Measurements from ENCODE around the gene RAPGEF3. TPM values are rescaled to one million over a fixed set of nuclear protein-coding genes. Genes with fewer than 3 reads are reported as not detected.

Gene RAPGEF3, protein sequence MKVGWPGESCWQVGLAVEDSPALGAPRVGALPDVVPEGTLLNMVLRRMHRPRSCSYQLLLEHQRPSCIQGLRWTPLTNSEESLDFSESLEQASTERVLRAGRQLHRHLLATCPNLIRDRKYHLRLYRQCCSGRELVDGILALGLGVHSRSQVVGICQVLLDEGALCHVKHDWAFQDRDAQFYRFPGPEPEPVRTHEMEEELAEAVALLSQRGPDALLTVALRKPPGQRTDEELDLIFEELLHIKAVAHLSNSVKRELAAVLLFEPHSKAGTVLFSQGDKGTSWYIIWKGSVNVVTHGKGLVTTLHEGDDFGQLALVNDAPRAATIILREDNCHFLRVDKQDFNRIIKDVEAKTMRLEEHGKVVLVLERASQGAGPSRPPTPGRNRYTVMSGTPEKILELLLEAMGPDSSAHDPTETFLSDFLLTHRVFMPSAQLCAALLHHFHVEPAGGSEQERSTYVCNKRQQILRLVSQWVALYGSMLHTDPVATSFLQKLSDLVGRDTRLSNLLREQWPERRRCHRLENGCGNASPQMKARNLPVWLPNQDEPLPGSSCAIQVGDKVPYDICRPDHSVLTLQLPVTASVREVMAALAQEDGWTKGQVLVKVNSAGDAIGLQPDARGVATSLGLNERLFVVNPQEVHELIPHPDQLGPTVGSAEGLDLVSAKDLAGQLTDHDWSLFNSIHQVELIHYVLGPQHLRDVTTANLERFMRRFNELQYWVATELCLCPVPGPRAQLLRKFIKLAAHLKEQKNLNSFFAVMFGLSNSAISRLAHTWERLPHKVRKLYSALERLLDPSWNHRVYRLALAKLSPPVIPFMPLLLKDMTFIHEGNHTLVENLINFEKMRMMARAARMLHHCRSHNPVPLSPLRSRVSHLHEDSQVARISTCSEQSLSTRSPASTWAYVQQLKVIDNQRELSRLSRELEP
- total RNA-seq: 1.5 and 7.4 TPM in 2 replicates

DNA sequence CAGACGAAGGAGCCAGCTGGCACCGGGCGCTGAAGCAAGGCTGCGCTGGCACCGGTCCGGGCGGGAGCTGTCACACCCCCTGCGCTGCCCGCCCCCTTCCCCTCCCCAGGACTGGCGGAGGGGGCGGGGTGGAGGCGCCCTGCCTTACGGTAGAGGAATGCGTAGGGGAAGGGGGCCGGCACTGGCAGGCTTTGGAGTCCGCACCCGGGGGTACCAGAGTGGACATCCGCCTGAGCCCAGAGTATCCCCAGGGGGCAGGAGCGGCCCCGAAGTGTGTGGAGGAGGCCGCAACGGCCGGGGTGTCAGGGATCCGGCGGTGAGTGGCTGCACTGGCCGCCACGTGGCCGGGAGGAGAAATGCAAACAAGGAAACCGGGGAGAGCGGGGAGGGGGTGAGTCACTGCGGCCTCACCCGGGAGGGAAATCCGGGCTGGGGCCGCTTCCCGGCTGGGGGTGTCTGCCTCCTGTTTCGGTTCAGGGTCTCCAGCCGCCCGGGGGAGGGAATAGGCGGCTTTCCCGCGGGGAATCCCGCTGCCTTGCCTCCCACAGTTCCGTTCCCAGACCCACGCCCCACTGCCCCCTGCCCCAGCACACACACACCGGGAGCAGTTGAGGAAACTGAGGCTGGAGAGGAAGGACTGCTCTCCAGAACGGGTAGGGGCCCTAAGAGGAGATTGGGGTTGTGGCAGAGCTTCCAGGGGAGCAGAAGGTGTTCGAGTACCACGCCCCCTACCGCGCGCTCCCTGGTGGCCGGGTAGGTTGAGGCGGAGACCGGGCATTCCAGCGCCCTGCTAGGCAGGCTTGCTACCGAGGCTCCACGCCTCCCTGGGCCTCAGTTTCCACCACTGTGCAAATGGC, at the start of gene RAPGEF3:
Gene RAPGEF3, minus strand, starts transcription at position 47 of the 857 bp plus-strand sequence. CDS start 324 bp downstream, outside the sequence.

DNA sequence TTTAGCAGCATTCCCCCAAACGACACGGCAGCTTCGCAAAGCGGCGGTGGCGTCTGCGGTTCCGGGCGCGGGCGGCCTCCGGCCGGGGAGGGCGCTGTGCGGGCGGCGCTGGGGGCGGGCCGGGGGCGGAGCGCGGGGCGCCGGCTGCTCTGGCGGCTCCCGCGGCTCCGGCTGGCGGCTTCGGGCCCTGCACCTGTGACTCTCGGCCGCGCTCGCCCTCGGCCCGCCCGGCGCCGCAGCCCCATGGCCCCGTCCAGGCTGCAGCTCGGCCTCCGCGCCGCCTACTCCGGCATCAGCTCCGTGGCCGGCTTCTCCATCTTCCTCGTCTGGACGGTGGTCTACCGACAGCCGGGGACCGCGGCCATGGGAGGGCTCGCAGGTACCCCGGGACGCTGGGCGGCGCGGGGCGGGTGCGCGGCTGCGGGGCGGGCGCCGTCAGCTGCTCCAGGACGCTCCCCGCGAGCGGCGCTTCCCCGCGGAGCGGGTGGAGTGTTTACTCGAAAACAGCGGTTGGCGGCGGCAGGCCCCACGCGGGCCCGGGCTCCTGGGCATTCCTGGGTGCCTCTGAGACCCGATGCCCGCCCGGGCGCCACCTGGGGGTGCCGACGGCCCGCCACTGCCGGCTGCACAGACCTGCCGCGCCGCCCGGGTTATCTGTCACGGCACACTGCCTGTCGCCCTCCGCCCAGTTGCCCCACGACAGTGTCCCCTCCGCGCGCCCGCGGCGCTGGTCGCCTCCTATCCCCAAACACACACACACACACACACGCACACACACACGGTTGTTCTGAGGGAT, 14.6 kb upstream of the RAPGEF3 start, which contains the start of gene SLC48A1:
Gene SLC48A1, plus strand, starts transcription at position 177 of the 796 bp plus-strand sequence. Its CDS starts 67 bp downstream, at position 244.

DNA sequence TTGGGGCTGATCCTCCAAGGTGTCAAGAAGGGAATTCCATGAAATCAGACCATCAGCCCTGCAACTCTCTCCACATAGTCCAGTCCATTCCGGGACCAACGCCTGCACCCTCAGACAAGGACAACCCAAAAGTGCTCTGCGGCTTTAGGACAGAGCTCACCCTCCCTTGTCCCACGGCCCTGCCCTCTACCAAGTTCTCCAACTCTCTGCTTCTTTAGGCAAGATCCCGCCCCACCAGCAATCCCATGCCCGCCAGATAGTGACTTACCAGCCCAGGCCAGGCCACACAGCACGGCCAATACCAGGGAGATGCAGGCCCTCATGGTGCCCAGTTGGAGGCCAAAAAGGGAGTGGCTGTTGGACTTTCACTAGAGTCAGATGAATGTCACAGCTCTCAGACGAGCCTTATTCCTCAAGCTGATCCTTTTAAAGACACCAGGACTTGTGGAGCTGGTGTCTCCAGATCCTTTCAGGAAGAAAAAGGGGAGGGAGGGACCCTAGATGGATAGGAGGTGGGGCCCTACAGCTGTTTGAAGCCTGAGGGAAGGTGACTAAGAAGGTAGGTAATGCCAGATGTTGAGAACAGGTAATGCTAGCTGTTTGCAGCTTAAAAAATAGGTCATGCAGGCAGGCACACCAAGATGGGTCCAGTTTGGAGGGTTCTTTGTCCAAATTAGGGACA, 33.4 kb downstream of the RAPGEF3 start, which contains the start of gene ENDOU:
Gene ENDOU, minus strand, starts transcription at position 400 of the 682 bp plus-strand sequence. Its CDS starts 77 bp downstream, at position 323.

DNA sequence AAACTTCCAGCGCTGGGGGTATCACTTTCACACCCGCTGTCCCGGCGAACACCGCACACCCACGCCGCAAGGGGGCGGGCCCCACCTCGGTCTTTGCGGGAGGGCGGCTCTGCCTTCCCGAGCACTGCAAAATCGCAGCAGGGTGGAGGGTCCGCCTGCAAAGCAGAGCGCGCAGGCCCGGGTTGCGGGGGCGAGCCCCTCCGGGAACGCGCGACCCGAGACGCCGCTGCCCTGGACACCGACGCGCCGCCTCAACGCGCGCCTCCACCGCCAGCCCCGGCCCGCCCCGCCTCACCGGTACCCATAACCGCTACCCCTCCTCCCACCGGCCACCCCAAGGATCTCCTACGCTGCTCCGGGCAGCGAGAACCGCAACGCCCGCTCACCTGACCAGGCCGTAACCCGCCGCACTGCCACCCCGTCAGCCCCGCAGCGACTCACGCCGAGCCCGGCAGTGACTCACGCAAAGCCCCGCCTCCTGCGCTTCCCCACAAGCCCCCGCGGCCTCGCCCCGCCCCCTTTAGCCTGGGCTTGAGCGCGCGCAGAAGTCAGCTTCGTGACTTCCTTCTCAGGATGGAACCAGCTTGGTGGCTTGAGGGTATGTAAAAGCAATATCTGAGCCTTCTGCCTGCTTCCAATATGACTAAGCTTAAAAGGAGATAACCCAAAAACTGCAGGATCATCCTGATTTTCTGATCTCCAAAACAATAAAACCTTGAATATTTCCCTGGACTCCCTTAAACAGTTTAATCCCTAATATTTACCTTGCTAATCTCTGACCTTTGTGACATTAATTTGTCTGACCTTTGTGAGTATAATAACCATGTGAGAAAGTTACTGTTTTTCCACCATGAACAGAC, 52.9 kb downstream of the RAPGEF3 start, which contains the start of gene RPAP3:
Gene RPAP3, minus strand, starts transcription at position 465 of the 860 bp plus-strand sequence. CDS start 3,190 bp downstream, outside the sequence.

Other genes with a start within 250 kb of the RAPGEF3 start
- 12.1 and 20.3 TPM in 2 replicates for gene RPAP3, start 52.9 kb downstream of the RAPGEF3 start, total RNA-seq
- gene ENDOU, start 33.4 kb downstream of the RAPGEF3 start, total RNA-seq: 0.37 and 1.6 TPM in 2 replicates
- 8.5 and 14.3 TPM in 2 replicates for gene SLC48A1, start 14.4 kb upstream of the RAPGEF3 start, total RNA-seq
- gene HDAC7, start 61.0 kb upstream of the RAPGEF3 start, total RNA-seq: 43.0 and 48.9 TPM in 2 replicates
- gene VDR, start 146.1 kb upstream of the RAPGEF3 start, total RNA-seq: 9.2 and 10.7 TPM in 2 replicates
- gene TMEM106C, start 204.7 kb upstream of the RAPGEF3 start, total RNA-seq: 59.2 and 62.8 TPM in 2 replicates
- gene COL2A1, start 245.6 kb upstream of the RAPGEF3 start, total RNA-seq: not detected in 2 replicates